Bronchial smooth muscle cell (primary cell): Measurements from ENCODE around the gene GMFB. TPM values are rescaled to one million over a fixed set of nuclear protein-coding genes. Genes with fewer than 3 reads are reported as not detected.

Experiments
- total RNA-seq: library from RNA; depleted of rRNA; stranded (reverse); fragments of >200 nt; gene quantifications from 2 replicates; pipeline ENCODE4 v1.2.1, GENCODE V29; 2014

GMFB gene
- 84.9 and 87.8 TPM in 2 replicates for total RNA-seq

GRCh38 chr14:54488646-54489317, at the start of gene GMFB:
GMFB (minus strand) TSS chr14:54488980; CDS start chr14:54488927, 53 bp downstream.

GRCh38 chr14:54509546-54510501, 21.0 kb upstream of the GMFB start, which contains the start of gene CGRRF1:
CGRRF1 (plus strand) TSS chr14:54509906; CDS start chr14:54509960, 54 bp downstream.

GRCh38 chr14:54440873-54441868, 47.6 kb downstream of the GMFB start, which contains the start of gene CNIH1:
CNIH1 (minus strand) TSS chr14:54441374; CDS start chr14:54441327, 47 bp downstream.

Other genes starting within 250 kb of the GMFB start
- gene CDKN3, start 92.0 kb downstream of the GMFB start, total RNA-seq, result 7.4 and 13.9 TPM in 2 replicates
- 82.3 and 234 TPM in 2 replicates for gene CNIH1, start 47.6 kb downstream of the GMFB start, total RNA-seq
- gene CGRRF1, start 20.9 kb upstream of the GMFB start, total RNA-seq, result 10.9 and 13.3 TPM in 2 replicates
- 15.4 and 16.2 TPM in 2 replicates for gene SAMD4A, start 78.1 kb upstream of the GMFB start, total RNA-seq